T-helper 17 cell (primary cell): ENCODE results near the gene RLN3. TPM values are rescaled to one million over a fixed set of nuclear protein-coding genes. Genes with fewer than 3 reads are reported as not detected.

ENCODE experiments used
- ATAC-seq: fragments of 150-1000 bp; cut with Tn5 transposase; 2 replicates; pipeline ENCODE4 v1.10.0; 2021; ENCODE audit warnings: mild to moderate bottlenecking, moderate library complexity
- DNase-seq, 3 donors: peaks; one replicate each; pipeline versions ENCODE4 v3.0.0 to v3.0.0-alpha.2; 2020 to 2021
- H3K9me3 ChIP-seq: one replicate; pipeline ENCODE4 v1.7.0; 2013; ENCODE audit warnings: low read length, mild to moderate bottlenecking; ENCODE audit not compliant: control insufficient read depth, poor library complexity, severe bottlenecking
- H3K27ac Mint-ChIP-seq: one replicate; pipeline ENCODE4 v1.8.0; 2022; ENCODE audit warnings: mild to moderate bottlenecking, moderate library complexity, mixed read lengths
- H3K27me3 Mint-ChIP-seq: one replicate; pipeline ENCODE4 v1.8.0; 2022; ENCODE audit warnings: mixed read lengths
- H3K36me3 Mint-ChIP-seq: one replicate; pipeline ENCODE4 v1.8.0; 2022; ENCODE audit warnings: low read depth, mixed read lengths
- H3K4me1 Mint-ChIP-seq: one replicate; pipeline ENCODE4 v1.8.0; 2022; ENCODE audit warnings: mild to moderate bottlenecking, mixed read lengths
- H3K4me3 Mint-ChIP-seq: one replicate; pipeline ENCODE4 v1.8.0; 2022; ENCODE audit warnings: mild to moderate bottlenecking, moderate library complexity, mixed read lengths
- total RNA-seq, 4 donors: library from RNA in 2 of 4; stranded (reverse) in 2 of 4; gene quantifications; one replicate each; pipeline ENCODE4 v1.2.3 and lab custom pipeline; 2022 to 2026

RLN3 gene
- total RNA-seq, 2 donors from 2014 or later = not detected

- peaks cover 28% of the 10 kb centered on the region for H3K4me1 Mint-ChIP-seq
- no peak for ATAC-seq
- H3K36me3 Mint-ChIP-seq = no peaks in the 10 kb centered on the region
- DNase-seq = no peak
- no peak overlapping the region for H3K4me3 Mint-ChIP-seq
- no peak overlapping the region for H3K27ac Mint-ChIP-seq
- no peaks in the 10 kb centered on the region for H3K27me3 Mint-ChIP-seq
- H3K9me3 ChIP-seq = peaks cover 2% of the 10 kb centered on the region
Measured at GRCh38 chr19:13999085-13999484, 28.9 kb upstream of the RLN3 start.

- peaks cover 34% of the 10 kb centered on the region for H3K4me1 Mint-ChIP-seq
- ATAC-seq (no peak), DNase-seq (no peak)
- no peaks in the 10 kb centered on the region for H3K27me3 Mint-ChIP-seq
- H3K4me3 Mint-ChIP-seq = peak overlapping the region; percentile 15
- H3K36me3 Mint-ChIP-seq = no peaks in the 10 kb centered on the region
- peaks cover 2% of the 10 kb centered on the region for H3K9me3 ChIP-seq
- peak overlapping the region; percentile 95 for H3K27ac Mint-ChIP-seq
Measured at GRCh38 chr19:14000691-14001375, 27.1 kb upstream of the RLN3 start.

- Mint-ChIP-seq H3K27ac (peak overlapping the region; percentile 95), H3K27me3 (no peaks in the 10 kb centered on the region), H3K4me1 (peaks cover 41% of the 10 kb centered on the region), H3K36me3 (no peaks in the 10 kb centered on the region), H3K4me3 (peak overlapping the region; percentile 74)
- ATAC-seq (no peak), DNase-seq (no peak)
- H3K9me3 ChIP-seq = peaks cover 2% of the 10 kb centered on the region
Measured at GRCh38 chr19:14002571-14003250, 25.2 kb upstream of the RLN3 start.

GRCh38 chr19:14003251-14004055 lies 24.5 kb upstream of the RLN3 start:
- Mint-ChIP-seq H3K4me3 (peak overlapping the region; percentile 74), H3K4me1 (peaks cover 44% of the 10 kb centered on the region), H3K27me3 (no peaks in the 10 kb centered on the region), H3K36me3 (no peaks in the 10 kb centered on the region), H3K27ac (peak overlapping the region; percentile 95)
- no peak for ATAC-seq
- no peak for DNase-seq
- H3K9me3 ChIP-seq = peaks cover 2% of the 10 kb centered on the region

- Mint-ChIP-seq H3K4me3 (peak overlapping the region; percentile 93), H3K27me3 (no peaks in the 10 kb centered on the region)
- DNase-seq = no peak
Measured at GRCh38 chr19:14004619-14005348, 23.2 kb upstream of the RLN3 start.

GRCh38 chr19:14005349-14006084 lies 22.4 kb upstream of the RLN3 start:
- Mint-ChIP-seq H3K27me3 (no peaks in the 10 kb centered on the region), H3K27ac (peak overlapping the region; percentile 99), H3K4me1 (peaks cover 42% of the 10 kb centered on the region), H3K36me3 (no peaks in the 10 kb centered on the region), H3K4me3 (peak overlapping the region; percentile 93)
- ATAC-seq (peak; percentile 65), DNase-seq (peak; percentile 93 to 95 (median 94))
- H3K9me3 ChIP-seq = no peaks in the 10 kb centered on the region

More at GRCh38 chr19:14004619-14005348, 23.2 kb upstream of the RLN3 start:
- H3K9me3 ChIP-seq = no peaks in the 10 kb centered on the region
- peaks cover 45% of the 10 kb centered on the region for H3K4me1 Mint-ChIP-seq
- H3K27ac Mint-ChIP-seq = peak overlapping the region; percentile 99
- no peak for ATAC-seq
- H3K36me3 Mint-ChIP-seq = no peaks in the 10 kb centered on the region

GRCh38 chr19:14006085-14006765 lies 21.7 kb upstream of the RLN3 start, which contains the start of gene RFX1:
Gene RFX1 (minus strand): TSS chr19:14006320. CDS start chr19:13993843, 12,477 bp downstream.
- H3K36me3 Mint-ChIP-seq = no peaks in the 10 kb centered on the region
- DNase-seq (peak; percentile 99 to 100 (median 99)), ATAC-seq (peak; percentile 78)
- no peaks in the 10 kb centered on the region for H3K27me3 Mint-ChIP-seq
- H3K4me1 Mint-ChIP-seq = peaks cover 36% of the 10 kb centered on the region
- H3K9me3 ChIP-seq = no peaks in the 10 kb centered on the region
- H3K4me3 Mint-ChIP-seq = peak within 1 kb of the TSS; percentile 93
- H3K27ac Mint-ChIP-seq = peak within 1 kb of the TSS; percentile 99

- no peaks in the 10 kb centered on the region for H3K27me3 Mint-ChIP-seq
- peak overlapping the region; percentile 93 for H3K4me3 Mint-ChIP-seq
- no peaks in the 10 kb centered on the region for H3K9me3 ChIP-seq
- peak overlapping the region; percentile 99 for H3K27ac Mint-ChIP-seq
- ATAC-seq (no peak), DNase-seq (no peak)
- H3K4me1 Mint-ChIP-seq = peaks cover 36% of the 10 kb centered on the region
- no peaks in the 10 kb centered on the region for H3K36me3 Mint-ChIP-seq
Measured at GRCh38 chr19:14006766-14007562, 21.0 kb upstream of the RLN3 start.

GRCh38 chr19:14012378-14012915 lies 15.5 kb upstream of the RLN3 start:
- Mint-ChIP-seq H3K4me3 (no peak overlapping the region), H3K27me3 (no peaks in the 10 kb centered on the region), H3K4me1 (peaks cover 4% of the 10 kb centered on the region), H3K27ac (no peak overlapping the region), H3K36me3 (no peaks in the 10 kb centered on the region)
- DNase-seq (no peak), ATAC-seq (no peak)
- H3K9me3 ChIP-seq = no peaks in the 10 kb centered on the region

- DNase-seq = no peak
- no peaks in the 10 kb centered on the region for H3K9me3 ChIP-seq
- ATAC-seq = peak; percentile 40
- Mint-ChIP-seq H3K36me3 (no peaks in the 10 kb centered on the region), H3K27me3 (no peaks in the 10 kb centered on the region), H3K4me1 (peaks cover 2% of the 10 kb centered on the region), H3K4me3 (no peak overlapping the region), H3K27ac (no peak overlapping the region)
Measured at GRCh38 chr19:14015524-14016035, 12.4 kb upstream of the RLN3 start.

- no peaks in the 10 kb centered on the region for H3K9me3 ChIP-seq
- Mint-ChIP-seq H3K27ac (no peak overlapping the region), H3K27me3 (no peaks in the 10 kb centered on the region), H3K36me3 (no peaks in the 10 kb centered on the region), H3K4me3 (no peak overlapping the region), H3K4me1 (peaks cover 2% of the 10 kb centered on the region)
- ATAC-seq (peak; percentile 16), DNase-seq (no peak)
Measured at GRCh38 chr19:14019100-14019499, 8.8 kb upstream of the RLN3 start.
